GM13976 (cell line): ENCODE results near the gene ZW10.
"Not testable (repeated sequence)": the region's sequence is repeated elsewhere in the genome, so short reads cannot be mapped to it uniquely, and the experiment has no call there.

Experiments used
- DNase-seq: peaks from one replicate; pipeline ENCODE4 v3.0.0; 2012; ENCODE audit warnings: low spot score
- in situ Hi-C: fragments of 300-500 bp; cut with MboI; formaldehyde crosslinking; loops from one replicate; pipeline ENCODE4 v1.12.0; 2022; ENCODE audit warnings: low sequenced_read_pairs, mixed read lengths, inconsistent platforms; ENCODE audit not compliant: unreplicated experiment
- TF ChIP-seq, protein P1 (sequence below): IDR thresholded peaks from 2 replicates; pipeline ENCODE4 v1.5.1; 2012; ENCODE audit warnings: borderline replicate concordance, mild to moderate bottlenecking; ENCODE audit not compliant: insufficient read depth; ENCODE audit errors: extremely low read depth, missing control alignments, control extremely low read depth

Gene ZW10

DNA sequence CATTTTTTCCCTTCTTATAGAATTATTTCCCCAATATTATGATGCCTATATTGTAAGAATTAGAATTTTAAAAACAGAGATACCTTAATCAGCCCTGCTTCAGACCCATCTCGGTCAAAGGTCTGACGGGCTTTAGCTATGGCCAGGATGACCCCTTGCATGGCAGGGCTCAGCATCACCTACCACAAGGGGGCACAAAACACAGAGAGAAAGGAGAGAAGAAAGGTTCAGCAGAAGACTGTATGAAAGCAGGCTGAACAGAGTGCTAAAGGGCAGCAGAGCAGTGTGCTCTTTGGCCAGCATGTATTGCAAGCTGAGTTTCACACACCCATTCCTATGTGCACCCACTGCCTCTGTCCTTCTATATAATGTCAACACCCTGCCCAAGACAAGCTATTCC is 32.9 kb upstream of the ZW10 start:
- in situ Hi-C loops: no loop called here
- DNase-seq: peak; percentile 45
- TF ChIP-seq, protein P1, sequence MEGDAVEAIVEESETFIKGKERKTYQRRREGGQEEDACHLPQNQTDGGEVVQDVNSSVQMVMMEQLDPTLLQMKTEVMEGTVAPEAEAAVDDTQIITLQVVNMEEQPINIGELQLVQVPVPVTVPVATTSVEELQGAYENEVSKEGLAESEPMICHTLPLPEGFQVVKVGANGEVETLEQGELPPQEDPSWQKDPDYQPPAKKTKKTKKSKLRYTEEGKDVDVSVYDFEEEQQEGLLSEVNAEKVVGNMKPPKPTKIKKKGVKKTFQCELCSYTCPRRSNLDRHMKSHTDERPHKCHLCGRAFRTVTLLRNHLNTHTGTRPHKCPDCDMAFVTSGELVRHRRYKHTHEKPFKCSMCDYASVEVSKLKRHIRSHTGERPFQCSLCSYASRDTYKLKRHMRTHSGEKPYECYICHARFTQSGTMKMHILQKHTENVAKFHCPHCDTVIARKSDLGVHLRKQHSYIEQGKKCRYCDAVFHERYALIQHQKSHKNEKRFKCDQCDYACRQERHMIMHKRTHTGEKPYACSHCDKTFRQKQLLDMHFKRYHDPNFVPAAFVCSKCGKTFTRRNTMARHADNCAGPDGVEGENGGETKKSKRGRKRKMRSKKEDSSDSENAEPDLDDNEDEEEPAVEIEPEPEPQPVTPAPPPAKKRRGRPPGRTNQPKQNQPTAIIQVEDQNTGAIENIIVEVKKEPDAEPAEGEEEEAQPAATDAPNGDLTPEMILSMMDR: peak; percentile 60

DNA sequence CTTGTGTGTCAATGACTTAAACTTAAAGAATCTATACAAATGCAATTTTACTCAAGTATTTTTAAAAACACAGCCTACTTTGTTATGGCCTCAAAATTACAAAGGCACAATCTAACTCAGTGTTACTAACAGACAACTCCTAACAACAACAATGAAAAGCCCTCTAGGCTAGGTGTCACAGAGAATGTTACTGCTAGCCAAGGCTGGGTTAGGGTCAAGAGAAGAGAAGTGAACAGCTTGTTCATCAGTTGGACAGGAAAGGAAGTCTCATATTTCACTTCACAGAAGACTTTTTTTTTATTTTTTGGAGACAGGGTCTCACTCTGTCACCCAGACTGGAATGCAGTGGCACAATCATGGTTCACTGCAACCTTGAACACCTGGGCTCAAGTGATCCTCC is 32.1 kb upstream of the ZW10 start:
- DNase-seq: no peak
- in situ Hi-C loops: no loop called here
- TF ChIP-seq, protein P1: no peak

DNA sequence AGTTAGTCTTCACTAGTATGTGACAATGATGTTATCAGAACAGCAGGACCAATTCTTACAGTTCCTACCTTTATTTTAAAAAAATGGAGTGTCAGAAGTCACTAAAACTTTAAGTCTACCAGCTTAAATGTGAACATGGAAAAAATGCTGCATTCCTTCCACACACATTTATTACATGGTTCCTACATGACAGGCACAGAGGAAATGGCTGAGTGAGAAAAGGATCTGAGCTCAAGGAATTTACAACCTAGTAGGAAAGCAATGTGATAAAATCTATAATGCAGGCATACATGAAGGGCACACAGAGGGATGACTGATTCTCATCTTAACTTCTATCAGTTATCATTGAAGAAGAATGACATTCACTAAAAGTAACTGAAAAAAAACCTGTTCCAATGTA is 29.1 kb upstream of the ZW10 start:
- in situ Hi-C loops: no loop called here
- TF ChIP-seq, protein P1: no peak
- no peak for DNase-seq

GRCh38 chr11:113796663-113797259 is 23.3 kb upstream of the ZW10 start:
- DNase-seq: peak; percentile 54
- in situ Hi-C loops: no loop called here
- TF ChIP-seq, protein P1: peak; percentile 37

DNA sequence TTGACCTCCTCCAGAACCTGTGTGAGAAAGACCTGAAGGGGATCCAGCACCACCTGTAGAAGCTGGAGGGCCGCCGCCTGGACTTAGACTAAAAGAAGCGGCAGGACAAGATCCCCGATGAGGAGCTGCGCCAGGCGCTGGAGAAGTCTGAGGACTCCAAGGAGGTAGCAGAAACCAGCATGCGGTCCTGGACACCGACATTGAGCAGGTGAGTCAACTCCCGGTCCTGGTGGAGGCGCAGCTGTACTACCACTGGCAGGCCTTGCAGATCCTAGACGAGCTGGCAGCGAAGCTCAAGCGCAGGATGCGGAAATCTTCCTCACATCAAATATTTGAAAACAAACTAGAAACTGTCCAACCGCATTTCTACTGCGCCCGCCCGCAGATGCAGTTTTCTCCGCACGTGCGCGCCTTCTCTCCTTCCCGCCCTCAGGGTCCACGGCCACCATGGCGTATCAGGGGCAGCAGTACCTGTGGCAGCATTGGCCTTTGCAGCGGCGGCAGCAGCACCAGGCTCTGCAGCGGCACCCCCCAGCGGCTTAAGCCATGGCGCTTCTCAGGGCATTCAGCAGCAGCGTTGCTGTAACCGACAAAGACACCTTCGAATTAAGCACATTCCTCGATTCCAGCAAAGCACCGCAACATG is 16.3 kb upstream of the ZW10 start:
- no peak for DNase-seq
- TF ChIP-seq, protein P1: no peak
- in situ Hi-C loops: no loop called here

GRCh38 chr11:113789016-113789415 is 15.5 kb upstream of the ZW10 start:
- not testable (repeated sequence) for DNase-seq

DNA sequence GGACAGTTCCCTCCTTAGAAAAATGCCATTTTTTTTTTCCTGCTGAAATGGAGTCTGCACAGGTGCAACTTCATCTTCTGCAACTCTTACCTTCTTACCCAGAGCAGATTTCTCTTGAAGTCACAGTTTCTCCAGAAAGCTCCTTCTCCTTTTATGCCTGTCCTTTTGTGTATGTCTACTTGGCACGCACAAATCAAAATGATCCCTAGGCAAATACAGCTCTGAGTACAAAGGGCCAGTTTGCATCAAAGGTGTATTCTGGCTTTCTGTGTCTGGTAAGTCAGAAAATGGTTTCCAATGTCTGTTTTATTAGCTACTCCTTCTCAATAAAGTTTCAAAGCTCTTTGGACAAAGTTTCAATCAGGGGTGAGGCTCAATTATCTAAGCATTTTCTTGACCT is 8.6 kb upstream of the ZW10 start:
- in situ Hi-C loops: no loop called here
- TF ChIP-seq, protein P1: no peak
- DNase-seq: no peak

More at GRCh38 chr11:113789016-113789415, 15.5 kb upstream of the ZW10 start:
- in situ Hi-C loops: not testable (repeated sequence)
